Memory B cell (primary cell): ENCODE results near the gene RPL36AL.
A peak's percentile ranks its signal among the peaks of the same experiment; 100 is the strongest.
"Not testable (repeated sequence)": the region's sequence is repeated elsewhere in the genome, so short reads cannot be mapped to it uniquely, and the experiment has no call there.

Experiments
- ATAC-seq: fragments of 150-1000 bp; cut with Tn5 transposase; 2 replicates; pipeline ENCODE4 v1.10.0; 2021; ENCODE audit warnings: low read depth, mild to moderate bottlenecking, moderate library complexity
- DNase-seq, 2 donors: peaks; one replicate each; pipeline ENCODE4 v3.0.0; 2022; ENCODE audit warnings: low spot score in 2 of 2
- H3K27ac Mint-ChIP-seq: one replicate; pipeline ENCODE4 v1.8.0; 2022; ENCODE audit warnings: mild to moderate bottlenecking, moderate library complexity, mixed read lengths
- H3K27me3 Mint-ChIP-seq: one replicate; pipeline ENCODE4 v1.8.0; 2022; ENCODE audit warnings: mixed read lengths
- H3K36me3 Mint-ChIP-seq: one replicate; pipeline ENCODE4 v1.8.0; 2022; ENCODE audit warnings: mild to moderate bottlenecking, mixed read lengths
- H3K4me1 Mint-ChIP-seq: one replicate; pipeline ENCODE4 v1.8.0; 2022; ENCODE audit warnings: mixed read lengths
- H3K4me3 Mint-ChIP-seq: one replicate; pipeline ENCODE4 v1.8.0; 2022; ENCODE audit warnings: mild to moderate bottlenecking, moderate library complexity, mixed read lengths
- H3K9me3 Mint-ChIP-seq: one replicate; pipeline ENCODE4 v1.8.0; 2022; ENCODE audit warnings: mixed read lengths

The RPL36AL gene

DNA sequence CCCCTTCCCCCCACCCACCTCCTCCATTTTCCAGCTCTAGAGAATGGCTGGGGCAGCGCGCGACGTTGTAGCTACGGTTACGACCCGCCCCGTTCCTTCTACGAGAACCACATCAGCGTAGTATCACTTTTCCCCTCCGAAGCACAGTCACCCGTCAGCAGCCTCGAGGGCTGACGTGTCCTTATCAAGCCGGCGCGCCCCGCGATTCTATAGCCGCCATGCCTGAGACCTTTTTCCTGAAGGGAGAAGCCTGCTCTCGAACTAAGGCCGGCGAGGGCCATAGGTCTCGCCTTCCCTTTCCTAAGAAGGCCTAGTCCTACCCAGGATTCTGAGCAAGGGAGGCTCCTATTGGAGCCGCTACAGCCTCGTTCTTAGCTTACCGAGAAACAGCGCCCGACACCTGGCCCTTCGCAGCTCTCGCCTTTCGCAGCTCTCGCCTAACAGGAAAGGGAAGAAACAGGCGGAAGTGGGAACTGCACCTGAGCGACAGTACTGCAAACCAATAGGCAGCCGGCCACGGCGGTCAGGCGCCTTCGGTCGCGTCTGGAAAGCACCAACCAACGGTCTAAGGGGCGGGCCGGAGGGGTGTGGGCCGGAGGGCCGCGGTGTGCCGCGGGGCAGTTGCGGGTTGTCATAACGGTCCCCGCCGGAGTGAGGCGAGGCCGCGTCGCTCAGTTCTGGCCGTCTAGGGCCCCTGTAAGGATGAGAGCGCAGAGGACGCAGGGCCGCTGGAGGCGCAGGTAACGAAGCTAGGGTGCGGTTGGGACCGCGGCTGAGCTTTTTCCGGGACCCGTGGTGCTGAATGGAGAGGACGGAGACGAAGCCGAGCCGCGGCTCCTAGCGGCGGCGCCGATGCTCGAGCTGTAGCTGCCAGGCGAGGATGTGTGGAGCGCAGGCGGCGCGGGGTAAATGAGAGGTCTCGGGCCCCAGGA lies at the start of gene RPL36AL, which contains the start of gene MGAT2:
TSS of gene RPL36AL (minus strand) at position 445 of the 932 bp plus-strand sequence. CDS start 1,522 bp downstream, outside the sequence.
TSS of gene MGAT2 (plus strand) at position 618 of the 932 bp plus-strand sequence. CDS start 470 bp downstream, outside the sequence.
- DNase-seq: peak; percentile 90 to 92
- peaks cover 22% of the 10 kb centered on the region for H3K4me1 Mint-ChIP-seq
- no peaks in the 10 kb centered on the region for H3K27me3 Mint-ChIP-seq
- peak; percentile 84 for ATAC-seq
- H3K27ac Mint-ChIP-seq: peak within 1 kb of the TSS; percentile 96
- H3K9me3 Mint-ChIP-seq: no peaks in the 10 kb centered on the region
- peak within 1 kb of the TSS; percentile 91 for H3K4me3 Mint-ChIP-seq
- H3K36me3 Mint-ChIP-seq: peaks cover 12% of the 10 kb centered on the region

DNA sequence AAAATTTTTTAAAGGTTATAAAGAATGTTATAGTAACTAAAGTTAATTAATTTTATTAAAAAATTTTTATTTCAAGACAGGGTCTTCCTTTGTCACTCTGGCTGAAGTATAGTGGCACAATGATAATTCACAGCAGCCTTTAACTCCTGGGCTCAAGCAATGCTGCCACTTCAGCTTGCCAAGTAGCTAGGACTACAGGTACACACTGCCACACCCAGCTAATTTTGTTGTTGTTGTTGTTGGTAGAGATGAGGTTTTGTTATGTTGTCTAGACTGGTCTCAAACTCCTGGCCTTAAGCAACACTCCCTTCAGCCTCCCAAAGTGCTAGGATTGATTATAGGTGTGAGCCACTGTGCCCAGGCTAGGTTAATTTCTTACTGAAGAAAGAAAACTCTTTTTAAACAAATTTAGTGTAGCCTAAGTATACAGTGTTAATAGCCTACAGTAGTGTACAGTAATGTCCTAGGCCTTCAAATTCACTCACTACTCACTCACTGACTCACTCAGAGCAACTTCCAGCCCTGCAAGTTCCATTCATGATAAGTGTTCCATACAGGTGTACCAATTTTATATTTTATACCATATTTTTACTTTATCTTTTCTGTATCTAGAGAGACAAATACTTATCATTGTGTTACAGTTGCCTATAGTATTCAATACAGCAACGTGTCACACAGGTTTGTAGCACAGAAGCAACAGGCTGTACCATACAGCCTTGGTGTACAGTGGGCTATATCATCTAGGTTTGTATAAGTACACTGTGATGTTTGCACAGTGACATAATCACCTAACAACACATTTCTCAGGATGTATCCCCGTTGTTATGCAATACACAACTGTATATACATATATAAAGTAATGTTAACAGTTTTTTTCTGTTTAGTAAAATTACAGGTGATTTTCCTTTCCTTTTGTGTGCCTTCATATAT lies 39.4 kb upstream of the RPL36AL start:
- Mint-ChIP-seq H3K4me1 (no peaks in the 10 kb centered on the region), H3K27me3 (no peaks in the 10 kb centered on the region), H3K9me3 (no peaks in the 10 kb centered on the region), H3K36me3 (no peaks in the 10 kb centered on the region), H3K4me3 (no peak overlapping the region), H3K27ac (no peak overlapping the region)
- ATAC-seq (no peak), DNase-seq (no peak)

DNA sequence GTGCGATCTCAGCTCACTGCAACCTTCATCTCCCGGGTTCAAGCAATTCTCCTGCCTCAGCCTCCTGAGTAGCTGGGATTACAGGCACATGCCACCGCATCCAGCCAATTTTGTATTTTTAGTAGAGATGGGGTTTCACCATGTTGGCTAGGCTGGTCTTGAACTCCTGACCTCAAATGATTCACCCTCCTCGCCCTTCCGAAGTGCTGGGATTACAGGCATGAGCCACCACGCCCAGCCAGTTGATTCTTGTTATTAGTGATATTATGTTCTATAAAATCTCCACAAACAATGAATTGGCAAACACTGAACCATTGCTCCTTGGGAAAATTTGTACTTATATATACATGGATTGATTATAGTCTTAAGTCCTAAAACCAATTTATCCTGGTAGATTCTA lies 37.1 kb upstream of the RPL36AL start:
- not testable (repeated sequence) for H3K36me3 Mint-ChIP-seq, H3K9me3 Mint-ChIP-seq, H3K4me1 Mint-ChIP-seq, H3K4me3 Mint-ChIP-seq, H3K27me3 Mint-ChIP-seq, ATAC-seq, DNase-seq, H3K27ac Mint-ChIP-seq

DNA sequence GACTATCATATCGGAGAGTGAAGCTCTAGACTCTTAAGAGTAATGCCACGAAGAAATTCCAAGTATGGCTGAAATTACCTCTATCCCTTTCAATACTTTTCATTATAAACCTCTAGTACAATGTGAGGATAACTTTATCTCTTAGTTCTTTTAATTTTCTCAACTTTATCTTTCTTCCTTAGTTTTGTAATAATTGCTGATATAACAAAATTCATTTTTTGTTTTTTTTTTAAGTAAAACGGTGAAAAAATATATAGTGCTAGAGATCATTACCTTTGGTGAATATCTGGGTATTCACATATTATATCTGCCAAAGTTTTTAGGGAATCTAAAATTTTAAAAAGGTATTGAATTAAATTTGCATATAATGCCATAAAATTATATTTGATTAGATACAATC lies 34.1 kb upstream of the RPL36AL start:
- ATAC-seq (no peak), DNase-seq (no peak)
- Mint-ChIP-seq H3K4me1 (peaks cover 7% of the 10 kb centered on the region), H3K36me3 (peaks cover 4% of the 10 kb centered on the region), H3K27ac (no peak overlapping the region), H3K4me3 (no peak overlapping the region), H3K27me3 (no peaks in the 10 kb centered on the region), H3K9me3 (no peaks in the 10 kb centered on the region)

DNA sequence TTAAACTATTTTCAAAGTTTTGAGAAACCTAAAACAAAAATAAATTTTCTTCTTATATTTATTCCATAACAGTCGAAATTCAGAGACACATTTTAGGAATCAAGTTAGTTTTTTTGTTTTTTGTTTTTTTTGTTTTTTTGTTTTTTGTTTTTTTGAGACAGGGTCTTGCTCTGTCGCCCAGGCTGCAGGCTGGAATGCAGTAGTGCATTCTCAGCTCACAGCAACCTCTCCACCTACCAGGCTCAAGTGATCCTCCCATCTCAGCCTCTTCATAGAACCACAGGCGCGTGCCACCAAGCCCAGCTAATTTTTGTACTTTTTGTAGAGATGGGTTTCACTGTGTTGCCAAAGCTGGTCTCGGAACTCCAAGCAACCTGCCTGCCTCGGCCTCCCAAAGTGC lies 33.1 kb upstream of the RPL36AL start:
- Mint-ChIP-seq H3K4me3 (no peak overlapping the region), H3K36me3 (peaks cover 4% of the 10 kb centered on the region), H3K27ac (no peak overlapping the region), H3K9me3 (no peaks in the 10 kb centered on the region), H3K4me1 (peaks cover 7% of the 10 kb centered on the region), H3K27me3 (no peaks in the 10 kb centered on the region)
- ATAC-seq: no peak
- DNase-seq: no peak

DNA sequence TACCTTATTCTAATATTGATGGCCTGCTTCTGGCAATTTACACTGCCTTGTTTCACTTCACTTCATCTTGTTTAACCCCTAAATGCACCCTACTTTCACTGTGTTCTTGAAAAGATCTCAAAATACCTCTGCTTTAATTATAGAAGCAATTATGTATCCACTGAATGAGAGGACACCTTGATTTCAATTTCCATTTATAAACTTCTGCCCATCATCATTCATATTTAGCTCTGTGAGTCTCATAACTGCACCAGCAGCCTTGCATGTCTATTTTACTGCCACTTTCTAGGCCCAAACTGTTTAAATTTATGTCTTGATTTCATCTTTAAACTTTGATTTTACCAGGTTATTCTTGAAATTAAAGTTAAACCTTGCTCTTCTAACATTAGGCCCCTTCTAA lies 21.7 kb upstream of the RPL36AL start:
- Mint-ChIP-seq H3K36me3 (peaks cover 12% of the 10 kb centered on the region), H3K9me3 (no peaks in the 10 kb centered on the region), H3K27ac (peak overlapping the region; percentile 81), H3K27me3 (no peaks in the 10 kb centered on the region), H3K4me1 (peaks cover 24% of the 10 kb centered on the region), H3K4me3 (peak overlapping the region; percentile 15)
- ATAC-seq (no peak), DNase-seq (no peak)

DNA sequence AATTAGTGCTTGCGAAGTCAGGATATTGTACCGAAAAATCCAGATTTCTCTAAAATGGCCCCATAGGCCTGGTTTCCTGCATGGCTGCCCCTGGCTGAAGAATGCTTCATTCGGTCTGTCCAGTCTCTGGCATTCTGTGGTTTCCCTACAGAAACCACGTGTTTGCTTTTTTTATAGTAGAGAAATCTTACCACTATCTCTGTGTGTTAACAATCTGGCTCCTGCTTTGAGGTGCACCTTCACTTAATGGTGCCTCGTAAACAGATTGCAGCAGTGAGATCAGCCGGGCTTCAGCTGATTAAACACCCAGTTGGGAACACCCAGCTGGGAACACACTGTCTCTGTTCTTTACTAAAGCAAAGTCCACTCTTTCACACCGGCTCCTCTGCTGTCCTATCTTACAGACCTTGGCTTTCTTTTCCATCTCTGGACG lies 21.3 kb upstream of the RPL36AL start:
- Mint-ChIP-seq H3K4me3 (peak overlapping the region; percentile 11), H3K27me3 (no peaks in the 10 kb centered on the region), H3K9me3 (no peaks in the 10 kb centered on the region), H3K36me3 (peaks cover 13% of the 10 kb centered on the region), H3K27ac (peak overlapping the region; percentile 81), H3K4me1 (peaks cover 26% of the 10 kb centered on the region)
- ATAC-seq: no peak
- no peak for DNase-seq

DNA sequence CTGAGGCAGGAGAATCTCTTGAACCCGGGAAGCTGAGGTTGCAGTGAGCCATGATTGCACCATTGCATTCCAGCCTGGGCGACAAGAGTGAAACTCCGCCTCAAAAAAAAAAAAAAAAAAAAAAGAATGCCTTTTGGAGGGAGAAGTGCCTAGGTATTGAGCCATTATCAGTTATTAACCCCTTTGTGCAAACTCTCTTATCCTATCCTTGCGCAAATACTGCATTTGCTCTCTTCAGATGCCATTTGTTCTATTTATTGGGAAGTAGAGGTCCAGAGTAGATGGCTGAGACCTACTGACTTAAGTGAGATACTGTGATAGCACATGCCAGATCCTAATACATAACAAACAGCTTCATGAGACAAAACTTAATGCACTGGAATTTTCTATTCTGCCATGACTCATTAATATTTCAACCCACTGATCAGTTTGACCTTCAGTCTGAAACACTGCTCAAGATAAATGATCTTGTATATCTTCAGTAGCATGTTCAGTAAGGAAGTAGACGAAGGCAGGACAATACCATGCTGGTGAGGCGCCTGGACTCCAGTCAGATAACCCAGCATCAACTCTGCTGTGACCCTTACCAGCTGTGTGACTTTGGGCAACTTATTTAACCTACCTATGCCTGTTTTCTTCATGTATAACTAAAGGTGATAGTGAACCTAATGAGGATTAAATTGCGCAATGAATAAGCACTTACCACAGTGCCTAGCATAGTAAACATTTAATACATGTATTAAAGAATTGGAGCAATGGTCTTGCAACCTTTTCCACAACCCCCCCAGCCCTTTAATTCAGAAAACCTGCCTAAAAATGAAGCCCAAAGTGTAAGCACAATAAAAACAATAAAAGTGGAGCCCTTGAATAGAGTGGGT lies 20.4 kb upstream of the RPL36AL start:
- no peak for ATAC-seq
- no peaks in the 10 kb centered on the region for H3K27me3 Mint-ChIP-seq
- peaks cover 14% of the 10 kb centered on the region for H3K36me3 Mint-ChIP-seq
- H3K27ac Mint-ChIP-seq: peak overlapping the region; percentile 58
- no peak overlapping the region for H3K4me3 Mint-ChIP-seq
- peaks cover 30% of the 10 kb centered on the region for H3K4me1 Mint-ChIP-seq
- H3K9me3 Mint-ChIP-seq: no peaks in the 10 kb centered on the region
- no peak for DNase-seq

DNA sequence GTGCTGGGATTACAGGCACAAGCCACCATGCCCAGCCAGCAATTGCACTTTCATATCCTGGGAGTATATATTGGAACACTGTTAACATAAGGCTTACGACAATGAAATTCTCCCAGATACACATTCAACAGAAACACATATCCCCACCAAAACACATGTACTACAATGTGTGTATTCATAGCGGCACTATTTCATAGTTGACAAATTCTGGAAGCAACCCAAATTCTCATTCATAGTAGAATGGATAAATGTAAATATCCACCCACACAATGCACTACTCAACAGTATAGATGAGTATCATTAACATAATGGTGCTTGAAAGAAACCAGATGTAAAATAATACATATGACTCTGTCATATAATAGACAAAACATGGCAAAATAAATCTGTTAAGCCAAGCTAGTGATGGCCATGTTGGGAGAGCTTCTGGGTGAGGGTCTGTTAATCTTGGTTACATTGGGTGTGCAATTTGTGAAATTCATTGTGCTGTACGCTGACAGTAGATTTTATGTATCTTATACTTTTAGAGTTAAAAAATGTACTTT lies 17.2 kb upstream of the RPL36AL start:
- Mint-ChIP-seq H3K36me3 (peaks cover 14% of the 10 kb centered on the region), H3K4me3 (no peak overlapping the region), H3K27ac (peak overlapping the region; percentile 98), H3K9me3 (no peaks in the 10 kb centered on the region), H3K4me1 (peaks cover 38% of the 10 kb centered on the region), H3K27me3 (no peaks in the 10 kb centered on the region)
- ATAC-seq: no peak
- no peak for DNase-seq

DNA sequence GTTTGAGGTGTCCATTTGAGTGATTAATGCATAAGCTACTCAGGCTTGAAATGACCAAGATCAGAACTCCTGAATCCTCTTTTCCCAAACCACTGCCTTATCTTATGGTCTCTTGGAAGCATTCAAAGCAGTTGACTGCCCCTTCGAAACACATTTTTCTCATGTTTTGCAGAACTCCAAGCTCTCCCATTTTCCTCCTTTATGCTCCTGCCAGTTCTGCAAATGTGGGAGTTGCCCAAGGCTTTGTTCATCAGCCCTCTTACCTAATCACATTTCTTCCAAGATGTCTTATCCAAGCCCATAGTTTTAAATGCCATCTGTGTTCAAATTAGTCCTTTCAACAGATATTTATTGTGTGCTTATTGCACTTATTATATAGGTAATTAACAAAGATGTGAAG lies 16.4 kb upstream of the RPL36AL start:
- Mint-ChIP-seq H3K36me3 (peaks cover 13% of the 10 kb centered on the region), H3K4me3 (peak overlapping the region; percentile 52), H3K27me3 (no peaks in the 10 kb centered on the region), H3K9me3 (no peaks in the 10 kb centered on the region), H3K27ac (peak overlapping the region; percentile 98), H3K4me1 (peaks cover 31% of the 10 kb centered on the region)
- DNase-seq: no peak
- no peak for ATAC-seq

DNA sequence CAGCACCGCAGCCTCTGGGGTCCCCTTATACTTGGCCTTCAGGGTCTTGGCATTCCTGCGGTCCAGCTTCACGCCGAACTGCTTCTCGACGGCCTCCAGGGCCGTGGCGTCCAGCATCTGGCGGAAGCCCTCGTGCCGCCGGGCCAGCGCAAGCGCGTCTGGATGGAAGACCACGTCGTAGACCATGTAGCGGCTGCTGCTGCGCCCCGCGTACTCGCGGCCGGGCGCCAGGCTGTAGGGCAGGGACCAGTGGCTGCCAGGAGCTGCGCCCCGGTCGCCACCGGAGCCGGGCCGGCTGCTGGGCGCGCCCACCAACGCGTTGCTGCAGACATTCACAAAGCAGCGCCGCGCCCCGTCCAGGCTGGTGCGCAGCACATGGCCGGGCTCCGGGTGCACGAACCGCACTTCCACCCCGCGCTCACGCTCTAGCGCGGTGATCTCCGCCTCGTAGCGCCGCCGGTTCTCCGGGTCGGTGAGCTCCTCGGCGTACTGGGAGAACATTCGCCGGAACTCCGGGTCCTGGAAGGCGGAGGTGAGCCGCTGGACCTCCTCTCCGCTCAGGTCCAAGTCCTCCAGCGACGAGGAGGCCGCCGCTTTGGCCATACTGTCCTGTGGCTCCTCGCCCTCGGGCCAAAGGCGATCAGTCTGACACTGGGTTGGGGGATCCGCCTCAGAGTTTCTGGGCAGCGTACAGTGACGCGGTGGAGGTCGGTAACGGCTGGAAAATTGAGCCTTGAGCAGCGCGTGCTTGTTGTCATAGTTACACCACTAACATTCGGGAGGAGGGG lies 14.3 kb upstream of the RPL36AL start, which contains the start of gene DNAAF2:
TSS of gene DNAAF2 (minus strand) at position 698 of the 788 bp plus-strand sequence. CDS start at position 603, 95 bp downstream.
- DNase-seq (peak; percentile 72 to 80), ATAC-seq (peak; percentile 47)
- peaks cover 28% of the 10 kb centered on the region for H3K4me1 Mint-ChIP-seq
- no peaks in the 10 kb centered on the region for H3K9me3 Mint-ChIP-seq
- peak within 1 kb of the TSS; percentile 95 for H3K4me3 Mint-ChIP-seq
- no peaks in the 10 kb centered on the region for H3K27me3 Mint-ChIP-seq
- peak within 1 kb of the TSS; percentile 98 for H3K27ac Mint-ChIP-seq
- H3K36me3 Mint-ChIP-seq: peaks cover 13% of the 10 kb centered on the region
